B cell (primary cell): ENCODE data around the gene OSBP2. TPM values are rescaled to one million over a fixed set of nuclear protein-coding genes. Genes with fewer than 3 reads are reported as not detected.
"Not testable (repeated sequence)": the region's sequence is repeated elsewhere in the genome, so short reads cannot be mapped to it uniquely, and the experiment has no call there.

Experiments used
- ATAC-seq: fragments of 200-7000 bp; cut with Tn5 transposase; one replicate; pipeline ENCODE4 v1.10.0; 2021; ENCODE audit warnings: low read depth, mild to moderate bottlenecking, moderate number of reproducible peaks, moderate library complexity
- CTCF ChIA-PET: fragments of 350-600 bp; sonication (Branson Sonifier 250); formaldehyde crosslinking; loops from one replicate; lab custom pipeline; 2021; ENCODE audit warnings: antibody characterized with exemption, inconsistent platforms; lab: Charles Lee
- POLR2A ChIA-PET: fragments of 350-600 bp; sonication (Branson Sonifier 250); formaldehyde crosslinking; loops from one replicate; lab custom pipeline; 2021; ENCODE audit warnings: antibody characterized with exemption; lab: Charles Lee
- DNase-seq: peaks from one replicate; pipeline ENCODE4 v3.0.0; 2013
- H2AFZ ChIP-seq: 2 replicates; pipeline ENCODE4 v1.6.1; 2012; ENCODE audit warnings: mild to moderate bottlenecking, low read depth, low read length; ENCODE audit not compliant: insufficient read depth, poor library complexity, severe bottlenecking
- H3K27ac ChIP-seq, 2 donors: 1 replicate in 1 of 2; 2 replicates in 1 of 2; pipeline ENCODE4 v1.5.1; 2012 to 2013; ENCODE audit warnings: low read length in 2 of 2, mild to moderate bottlenecking in 2 of 2, moderate library complexity in 1 of 2
- H3K27me3 ChIP-seq, 4 experiments: fragments of 200-600 bp in 1 of 4; sonication (generic) in 1 of 4; replicated peaks in 1 of 4; 1 replicate in 2 of 4; 2 replicates in 2 of 4; pipeline versions ENCODE4 v1.6.1 to v1.7.0; 2013 to 2016; ENCODE audit warnings: low read length in 3 of 4, mild to moderate bottlenecking in 2 of 4, mixed read lengths in 1 of 4, moderate library complexity in 1 of 4; ENCODE audit not compliant: insufficient read depth in 4 of 4, control insufficient read depth in 3 of 4; ENCODE audit errors: control extremely low read depth in 1 of 4
- H3K36me3 ChIP-seq, 2 experiments: replicated peaks in 1 of 2; 1 replicate in 1 of 2; 2 replicates in 1 of 2; pipeline versions ENCODE4 v1.6.1 to v1.7.1; 2013; ENCODE audit warnings: low read length in 1 of 2; ENCODE audit not compliant: insufficient read depth in 2 of 2, control insufficient read depth in 1 of 2; ENCODE audit errors: control extremely low read depth in 1 of 2, extremely low read depth in 1 of 2
- H3K4me1 ChIP-seq, 2 donors: fragments of 200-600 bp in 1 of 2; sonication (generic) in 1 of 2; 1 replicate in 1 of 2; 2 replicates in 1 of 2; pipeline versions ENCODE4 v1.5.1 to v1.6.1; 2013 to 2017; ENCODE audit warnings: low read length in 2 of 2; ENCODE audit not compliant: control insufficient read depth in 2 of 2, insufficient read depth in 2 of 2
- H3K4me2 ChIP-seq: replicated peaks from 2 replicates; pipeline ENCODE3; 2012; ENCODE audit warnings: mild to moderate bottlenecking, low read depth, low read length; ENCODE audit not compliant: poor library complexity, severe bottlenecking
- H3K4me3 ChIP-seq, 5 experiments: fragments of 200-600 bp in 1 of 5; sonication (generic) in 1 of 5; 1 replicate in 3 of 5; 2 replicates in 2 of 5; pipeline versions ENCODE4 v1.5.1 to v1.7.0; 2011 to 2016; ENCODE audit warnings: low read length in 4 of 5, mild to moderate bottlenecking in 4 of 5, low read depth in 2 of 5, control low read depth in 1 of 5, moderate library complexity in 1 of 5; ENCODE audit not compliant: insufficient read depth in 1 of 5; ENCODE audit errors: control extremely low read depth in 1 of 5, extremely low read depth in 1 of 5
- H3K79me2 ChIP-seq: fragments of 200-600 bp; sonication (generic); one replicate; pipeline ENCODE4 v1.6.0; 2016; ENCODE audit warnings: low read length; ENCODE audit not compliant: control insufficient read depth, insufficient read depth
- H3K9ac ChIP-seq: fragments of 200-600 bp; sonication (generic); 2 replicates; pipeline ENCODE4 v1.6.1; 2017; ENCODE audit warnings: mild to moderate bottlenecking, low read length, moderate library complexity
- H3K9me3 ChIP-seq, 3 donors: one replicate each; pipeline versions ENCODE4 v1.6.1 to v1.7.1; 2013; ENCODE audit warnings: low read length in 2 of 3; ENCODE audit not compliant: control insufficient read depth in 2 of 3, insufficient read depth in 1 of 3; ENCODE audit errors: control extremely low read depth in 1 of 3
- H4K20me1 ChIP-seq: 2 replicates; pipeline ENCODE4 v1.6.0; 2012; ENCODE audit warnings: mild to moderate bottlenecking, low read length; ENCODE audit not compliant: insufficient read depth, control insufficient read depth, poor library complexity, severe bottlenecking
- H3K27ac Mint-ChIP-seq: one replicate; pipeline ENCODE4 v1.8.0; 2021; ENCODE audit warnings: mixed read lengths
- H3K27me3 Mint-ChIP-seq: one replicate; pipeline ENCODE4 v1.8.0; 2021; ENCODE audit warnings: mixed read lengths
- H3K4me1 Mint-ChIP-seq: one replicate; pipeline ENCODE4 v1.8.0; 2021; ENCODE audit warnings: mixed read lengths
- H3K4me3 Mint-ChIP-seq: one replicate; pipeline ENCODE4 v1.8.0; 2021; ENCODE audit warnings: mixed read lengths
- H3K9me3 Mint-ChIP-seq: one replicate; pipeline ENCODE4 v1.8.0; 2022; ENCODE audit warnings: mixed read lengths; ENCODE audit not compliant: insufficient read depth
- CTCF ChIP-seq: fragments of 200-600 bp; IDR thresholded peaks from one replicate; pipeline ENCODE4 v1.8.0; 2022; ENCODE audit warnings: antibody characterized with exemption, mild to moderate bottlenecking
- EZH2 ChIP-seq: IDR thresholded peaks from 2 replicates; pipeline ENCODE4 v1.6.1; 2012; ENCODE audit warnings: borderline replicate concordance, low read depth, mild to moderate bottlenecking, moderate library complexity, low read length; ENCODE audit not compliant: insufficient read depth, poor library complexity, severe bottlenecking
- WGBS: methylation state at CpG from one replicate; pipeline ENCODE4 v1.1.5; 2013; ENCODE audit warnings: missing lambda C conversion rate; ENCODE audit not compliant: insufficient coverage; 5-methylcytosine and 5-hydroxymethylcytosine counted together
- intact Hi-C: fragments of 100-400 bp; cut with micrococcal nuclease; formaldehyde crosslinking; loops from one replicate; pipeline ENCODE4 v1.10.0; 2022
- polyA plus RNA-seq: library from polyadenylated mRNA; depleted of rRNA; stranded (reverse); fragments of >200 nt; gene quantifications from 2 replicates; pipeline ENCODE4 v1.2.3, GENCODE V29; 2012
- total RNA-seq, 2 donors: library from RNA; stranded (reverse); fragments of 120-200 nt in 1 of 2; gene quantifications; 1 replicate in 1 of 2; 2 replicates in 1 of 2; pipeline versions ENCODE4 v1.2.3 to v1.2.4, GENCODE V29; 2013 to 2022

Gene OSBP2
- total and polyA plus RNA-seq, 2 donors (not counting 1 experiment from before 2014, with no cell fraction given) = 0.10 to 1.0 TPM

DNA sequence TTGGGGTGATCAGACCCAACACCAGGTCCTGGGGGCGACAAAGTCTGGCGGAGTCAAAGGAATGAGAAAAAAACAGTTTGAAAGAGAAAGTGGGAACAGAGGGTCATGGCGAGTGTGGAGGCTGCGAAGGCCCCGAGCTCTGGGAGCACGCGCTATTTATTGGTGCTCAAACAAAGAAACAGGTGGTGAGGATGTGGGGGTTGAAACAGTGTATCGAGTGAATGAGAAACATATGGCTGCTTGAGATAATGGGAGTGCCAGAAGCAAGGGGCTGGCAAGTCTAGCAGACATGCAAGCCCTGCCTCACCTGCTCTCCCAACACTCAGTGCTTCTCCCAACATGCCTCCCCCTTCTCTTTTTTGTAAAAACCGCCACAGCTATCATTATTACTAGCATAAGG, 19.2 kb upstream of the OSBP2 start:
- H3K27me3 ChIP-seq = no peaks in the 10 kb centered on the region
- H3K4me1 Mint-ChIP-seq = no peaks in the 10 kb centered on the region
- ChIA-PET POLR2A (no interaction called here), CTCF (no interaction called here)
- no peaks in the 10 kb centered on the region for H3K79me2 ChIP-seq
- H3K4me3 Mint-ChIP-seq = no peak overlapping the region
- intact Hi-C loops = no loop called here
- H2AFZ ChIP-seq = no peak overlapping the region
- TF ChIP-seq CTCF (no peak), EZH2 (no peak)
- peaks cover 35% of the 10 kb centered on the region for H3K27me3 Mint-ChIP-seq
- ATAC-seq = no peak
- no peaks in the 10 kb centered on the region for H3K9me3 Mint-ChIP-seq
- no peak overlapping the region for H3K27ac ChIP-seq
- no peak overlapping the region for H3K4me2 ChIP-seq
- WGBS = 99% methylated on average over 8 of the region's 9 CpGs
- DNase-seq = no peak
- H3K36me3 ChIP-seq = no peaks in the 10 kb centered on the region
- no peak overlapping the region for H3K9ac ChIP-seq
- no peak overlapping the region for H3K4me3 ChIP-seq
- H4K20me1 ChIP-seq = no peaks in the 10 kb centered on the region
- H3K4me1 ChIP-seq = no peaks in the 10 kb centered on the region
- no peaks in the 10 kb centered on the region for H3K9me3 ChIP-seq
- no peak overlapping the region for H3K27ac Mint-ChIP-seq

- CTCF ChIA-PET, H3K79me2 ChIP-seq, H3K4me1 ChIP-seq, POLR2A ChIA-PET, H3K27ac Mint-ChIP-seq, H3K9me3 Mint-ChIP-seq, H3K9ac ChIP-seq, H3K27me3 ChIP-seq, intact Hi-C loops, H3K9me3 ChIP-seq, H3K4me2 ChIP-seq, H3K27ac ChIP-seq, H3K4me3 Mint-ChIP-seq, H2AFZ ChIP-seq, DNase-seq, H3K4me3 ChIP-seq, H3K4me1 Mint-ChIP-seq, H3K36me3 ChIP-seq, ATAC-seq, H4K20me1 ChIP-seq: not testable (repeated sequence)
- H3K27me3 Mint-ChIP-seq = peaks cover 35% of the 10 kb centered on the region
- 91% methylated on average over 2 of the region's 3 CpGs for WGBS
Observed at GRCh38 chr22:30676565-30676964, 18.1 kb upstream of the OSBP2 start.

GRCh38 chr22:30679895-30680690, 14.6 kb upstream of the OSBP2 start:
- H3K27me3 ChIP-seq, H3K27ac ChIP-seq, H3K4me1 Mint-ChIP-seq, DNase-seq, CTCF ChIA-PET, H3K79me2 ChIP-seq, H3K9ac ChIP-seq, ATAC-seq, intact Hi-C loops, H3K4me1 ChIP-seq, H3K9me3 ChIP-seq, H2AFZ ChIP-seq, H3K36me3 ChIP-seq, H3K4me3 Mint-ChIP-seq, H3K9me3 Mint-ChIP-seq, H3K27ac Mint-ChIP-seq, H3K4me2 ChIP-seq, H4K20me1 ChIP-seq, H3K4me3 ChIP-seq: not testable (repeated sequence)
- POLR2A ChIA-PET = interaction anchor here (0.5 kb wide), 1 partner anchor 211 kb away, joined by 3 read pairs; no protein-coding TSS in a partner anchor
- 83% methylated on average over 7 of the region's 12 CpGs for WGBS
- H3K27me3 Mint-ChIP-seq = peaks cover 39% of the 10 kb centered on the region
